WTC11 (cell line): ENCODE data around the gene SPPL2B. TPM values are rescaled to one million over a fixed set of nuclear protein-coding genes. Genes with fewer than 3 reads are reported as not detected.

Source experiments
- ATAC-seq: fragments of 200-7000 bp; cut with Tn5 transposase; 2 replicates; pipeline ENCODE4 v1.10.0; 2021; ENCODE audit warnings: mild to moderate bottlenecking, moderate library complexity
- CTCF ChIA-PET: fragments of 300-600 bp; sonication (Branson Sonifier 250); formaldehyde crosslinking; loops from one replicate; lab custom pipeline; 2021; ENCODE audit warnings: antibody characterized with exemption; lab: Charles Lee
- POLR2A ChIA-PET: fragments of 350-600 bp; sonication (Branson Sonifier 250); formaldehyde crosslinking; loops from one replicate; lab custom pipeline; 2021; ENCODE audit warnings: antibody characterized with exemption; lab: Charles Lee
- DNase-seq: peaks from one replicate; pipeline ENCODE4 v3.0.0; 2021; ENCODE audit warnings: low spot score
- H3K27ac Mint-ChIP-seq: 2 replicates; pipeline ENCODE4 v1.8.0; 2021; ENCODE audit warnings: mixed read lengths
- H3K27me3 Mint-ChIP-seq: 2 replicates; pipeline ENCODE4 v1.8.0; 2021; ENCODE audit warnings: low read depth, mild to moderate bottlenecking, moderate library complexity, mixed read lengths
- H3K36me3 Mint-ChIP-seq: 2 replicates; pipeline ENCODE4 v1.8.0; 2021; ENCODE audit warnings: mixed read lengths
- H3K4me1 Mint-ChIP-seq: 2 replicates; pipeline ENCODE4 v1.8.0; 2022; ENCODE audit warnings: mixed read lengths
- H3K4me3 Mint-ChIP-seq: 2 replicates; pipeline ENCODE4 v1.8.0; 2021; ENCODE audit warnings: mild to moderate bottlenecking, moderate library complexity, mixed read lengths
- H3K9me3 Mint-ChIP-seq: 2 replicates; pipeline ENCODE4 v1.8.0; 2021; ENCODE audit warnings: mixed read lengths
- CREM ChIP-seq: sonication (generic); formaldehyde crosslinking; IDR thresholded peaks from 2 replicates; pipeline ENCODE4 v1.8.1; 2022; ENCODE audit warnings: mild to moderate bottlenecking, missing genetic modification reagents, moderate library complexity
- GABPB1 ChIP-seq: sonication (generic); formaldehyde crosslinking; IDR thresholded peaks from 2 replicates; pipeline ENCODE4 v1.8.1; 2023; ENCODE audit warnings: mild to moderate bottlenecking, missing genetic modification reagents
- JUN ChIP-seq: sonication (generic); formaldehyde crosslinking; IDR thresholded peaks from 2 replicates; pipeline ENCODE4 v1.8.0; 2023; ENCODE audit warnings: mild to moderate bottlenecking, missing genetic modification reagents
- PRRX2 ChIP-seq: fragments of 250-450 bp; sonication (Bioruptor Pico); IDR thresholded peaks from 2 replicates; pipeline ENCODE4 v1.8.0; 2021; ENCODE audit warnings: mild to moderate bottlenecking
- SMAD3 ChIP-seq: sonication (generic); formaldehyde crosslinking; IDR thresholded peaks from 2 replicates; pipeline ENCODE4 v1.8.0; 2022; ENCODE audit warnings: missing genetic modification reagents, mild to moderate bottlenecking, borderline replicate concordance
- TP53 ChIP-seq: sonication (generic); formaldehyde crosslinking; IDR thresholded peaks from 2 replicates; pipeline ENCODE4 v1.8.1; 2023; ENCODE audit warnings: mild to moderate bottlenecking, missing genetic modification reagents
- ZNF232 ChIP-seq: sonication (generic); formaldehyde crosslinking; IDR thresholded peaks from 2 replicates; pipeline ENCODE4 v1.8.0; 2022; ENCODE audit warnings: mild to moderate bottlenecking, missing genetic modification reagents
- ZNF317 ChIP-seq: sonication (generic); formaldehyde crosslinking; IDR thresholded peaks from 2 replicates; pipeline ENCODE4 v1.8.1; 2023; ENCODE audit warnings: low read depth, mild to moderate bottlenecking, moderate library complexity, missing genetic modification reagents, borderline replicate concordance
- ZNF396 ChIP-seq: fragments of 250-450 bp; sonication (Bioruptor Pico); IDR thresholded peaks from 2 replicates; pipeline ENCODE4 v1.8.0; 2021; ENCODE audit warnings: mild to moderate bottlenecking, moderate library complexity, borderline replicate concordance
- total RNA-seq: library from RNA; stranded (reverse); gene quantifications from 3 replicates; pipeline ENCODE4 v1.2.3, GENCODE V29; 2021
- TF ChIP-seq, protein P1 (sequence below): sonication (generic); formaldehyde crosslinking; IDR thresholded peaks from 2 replicates; pipeline ENCODE4 v1.8.1; 2022; ENCODE audit warnings: missing genetic modification reagents, borderline replicate concordance
- TF ChIP-seq, protein P2 (sequence below): fragments of 250-450 bp; sonication (Bioruptor Pico); IDR thresholded peaks from 2 replicates; pipeline ENCODE4 v1.9.0; 2021; ENCODE audit warnings: mild to moderate bottlenecking, borderline replicate concordance
- TF ChIP-seq, protein P3 (sequence below): fragments of 250-450 bp; sonication (Bioruptor Pico); conservative IDR thresholded peaks from 2 replicates; pipeline ENCODE4 v1.9.0; 2021; ENCODE audit warnings: mild to moderate bottlenecking
- TF ChIP-seq, protein P4 (sequence below): sonication (generic); formaldehyde crosslinking; conservative IDR thresholded peaks from 2 replicates; pipeline ENCODE4 v1.8.1; 2022; ENCODE audit warnings: mild to moderate bottlenecking, missing genetic modification reagents
- TF ChIP-seq, protein P5 (sequence below): fragments of 250-450 bp; sonication (Bioruptor Pico); IDR thresholded peaks from 2 replicates; pipeline ENCODE4 v1.9.0; 2021; ENCODE audit warnings: mild to moderate bottlenecking
- TF ChIP-seq, protein P6 (sequence below): sonication (generic); formaldehyde crosslinking; IDR thresholded peaks from 2 replicates; pipeline ENCODE4 v1.8.1; 2022; ENCODE audit warnings: low read depth, missing genetic modification reagents, borderline replicate concordance
- TF ChIP-seq, protein P7 (sequence below): sonication (generic); formaldehyde crosslinking; IDR thresholded peaks from 2 replicates; pipeline ENCODE4 v1.8.0; 2022; ENCODE audit warnings: mild to moderate bottlenecking, missing genetic modification reagents

The SPPL2B gene
- total RNA-seq, 1 experiment from 2014 or later, result 117 TPM

DNA sequence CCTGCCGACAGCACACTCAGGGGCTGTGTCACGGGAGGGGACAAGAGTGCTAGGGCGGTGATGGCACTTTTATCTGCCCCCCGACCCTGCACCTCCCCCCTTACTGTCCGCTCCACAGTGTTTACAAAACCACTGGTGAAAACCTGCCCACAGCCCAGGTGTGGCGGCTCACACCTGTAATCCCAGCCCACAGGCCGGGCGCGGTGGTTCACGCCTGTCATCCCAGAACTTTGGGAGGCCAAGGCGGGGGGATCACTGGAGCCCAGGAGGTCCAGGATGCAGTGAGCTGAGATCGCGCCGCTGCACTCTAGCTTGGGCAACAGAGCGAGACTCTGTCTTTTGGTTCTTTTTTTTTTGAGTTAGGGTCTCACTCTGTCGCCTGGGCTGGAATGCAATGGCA is 32.3 kb upstream of the SPPL2B start:
- TF ChIP-seq, protein P1, sequence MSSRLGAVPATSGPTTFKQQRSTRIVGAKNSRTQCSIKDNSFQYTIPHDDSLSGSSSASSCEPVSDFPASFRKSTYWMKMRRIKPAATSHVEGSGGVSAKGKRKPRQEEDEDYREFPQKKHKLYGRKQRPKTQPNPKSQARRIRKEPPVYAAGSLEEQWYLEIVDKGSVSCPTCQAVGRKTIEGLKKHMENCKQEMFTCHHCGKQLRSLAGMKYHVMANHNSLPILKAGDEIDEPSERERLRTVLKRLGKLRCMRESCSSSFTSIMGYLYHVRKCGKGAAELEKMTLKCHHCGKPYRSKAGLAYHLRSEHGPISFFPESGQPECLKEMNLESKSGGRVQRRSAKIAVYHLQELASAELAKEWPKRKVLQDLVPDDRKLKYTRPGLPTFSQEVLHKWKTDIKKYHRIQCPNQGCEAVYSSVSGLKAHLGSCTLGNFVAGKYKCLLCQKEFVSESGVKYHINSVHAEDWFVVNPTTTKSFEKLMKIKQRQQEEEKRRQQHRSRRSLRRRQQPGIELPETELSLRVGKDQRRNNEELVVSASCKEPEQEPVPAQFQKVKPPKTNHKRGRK (CRISPR knock-in tag), result no peak
- no peak for TF ChIP-seq CREM
- TF ChIP-seq, protein P2, sequence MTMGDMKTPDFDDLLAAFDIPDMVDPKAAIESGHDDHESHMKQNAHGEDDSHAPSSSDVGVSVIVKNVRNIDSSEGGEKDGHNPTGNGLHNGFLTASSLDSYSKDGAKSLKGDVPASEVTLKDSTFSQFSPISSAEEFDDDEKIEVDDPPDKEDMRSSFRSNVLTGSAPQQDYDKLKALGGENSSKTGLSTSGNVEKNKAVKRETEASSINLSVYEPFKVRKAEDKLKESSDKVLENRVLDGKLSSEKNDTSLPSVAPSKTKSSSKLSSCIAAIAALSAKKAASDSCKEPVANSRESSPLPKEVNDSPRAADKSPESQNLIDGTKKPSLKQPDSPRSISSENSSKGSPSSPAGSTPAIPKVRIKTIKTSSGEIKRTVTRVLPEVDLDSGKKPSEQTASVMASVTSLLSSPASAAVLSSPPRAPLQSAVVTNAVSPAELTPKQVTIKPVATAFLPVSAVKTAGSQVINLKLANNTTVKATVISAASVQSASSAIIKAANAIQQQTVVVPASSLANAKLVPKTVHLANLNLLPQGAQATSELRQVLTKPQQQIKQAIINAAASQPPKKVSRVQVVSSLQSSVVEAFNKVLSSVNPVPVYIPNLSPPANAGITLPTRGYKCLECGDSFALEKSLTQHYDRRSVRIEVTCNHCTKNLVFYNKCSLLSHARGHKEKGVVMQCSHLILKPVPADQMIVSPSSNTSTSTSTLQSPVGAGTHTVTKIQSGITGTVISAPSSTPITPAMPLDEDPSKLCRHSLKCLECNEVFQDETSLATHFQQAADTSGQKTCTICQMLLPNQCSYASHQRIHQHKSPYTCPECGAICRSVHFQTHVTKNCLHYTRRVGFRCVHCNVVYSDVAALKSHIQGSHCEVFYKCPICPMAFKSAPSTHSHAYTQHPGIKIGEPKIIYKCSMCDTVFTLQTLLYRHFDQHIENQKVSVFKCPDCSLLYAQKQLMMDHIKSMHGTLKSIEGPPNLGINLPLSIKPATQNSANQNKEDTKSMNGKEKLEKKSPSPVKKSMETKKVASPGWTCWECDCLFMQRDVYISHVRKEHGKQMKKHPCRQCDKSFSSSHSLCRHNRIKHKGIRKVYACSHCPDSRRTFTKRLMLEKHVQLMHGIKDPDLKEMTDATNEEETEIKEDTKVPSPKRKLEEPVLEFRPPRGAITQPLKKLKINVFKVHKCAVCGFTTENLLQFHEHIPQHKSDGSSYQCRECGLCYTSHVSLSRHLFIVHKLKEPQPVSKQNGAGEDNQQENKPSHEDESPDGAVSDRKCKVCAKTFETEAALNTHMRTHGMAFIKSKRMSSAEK (CRISPR knock-in tag), result no peak
- TF ChIP-seq, protein P3, sequence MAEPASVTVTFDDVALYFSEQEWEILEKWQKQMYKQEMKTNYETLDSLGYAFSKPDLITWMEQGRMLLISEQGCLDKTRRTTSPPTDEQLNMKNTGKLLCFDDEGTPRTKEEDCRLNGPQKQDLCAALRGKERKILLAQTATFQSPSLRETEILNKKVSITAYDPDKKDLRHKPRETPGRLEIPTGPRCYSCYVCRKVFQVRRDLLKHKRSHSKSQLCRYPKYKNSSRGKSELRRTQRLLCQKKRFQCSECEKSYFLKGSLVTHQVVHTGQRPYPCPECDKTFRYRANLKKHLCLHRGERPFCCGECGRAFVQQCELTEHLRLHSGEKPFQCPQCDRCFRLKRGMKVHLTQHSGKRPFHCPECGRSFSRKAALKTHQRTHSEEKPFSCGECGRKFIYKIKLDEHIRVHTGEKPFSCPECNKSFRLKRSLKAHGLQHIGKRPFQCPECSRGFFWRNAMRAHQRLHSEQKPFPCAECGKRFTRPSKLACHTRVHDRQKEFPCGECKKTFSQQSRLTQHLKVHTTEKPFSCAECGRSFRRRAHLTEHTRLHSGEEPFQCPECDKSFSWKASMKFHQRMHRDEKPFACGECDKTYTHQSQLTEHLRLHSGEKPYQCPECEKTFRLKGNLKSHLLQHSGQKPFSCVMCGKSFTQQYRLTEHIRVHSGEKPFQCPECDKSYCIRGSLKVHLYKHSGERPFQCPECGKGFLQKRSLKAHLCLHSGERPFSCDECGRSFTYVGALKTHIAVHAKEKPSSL (CRISPR knock-in tag), result no peak
- TF ChIP-seq ZNF396 (CRISPR knock-in tag), result no peak
- TF ChIP-seq GABPB1, result no peak
- TF ChIP-seq JUN (CRISPR knock-in tag), result no peak
- TF ChIP-seq, protein P4, sequence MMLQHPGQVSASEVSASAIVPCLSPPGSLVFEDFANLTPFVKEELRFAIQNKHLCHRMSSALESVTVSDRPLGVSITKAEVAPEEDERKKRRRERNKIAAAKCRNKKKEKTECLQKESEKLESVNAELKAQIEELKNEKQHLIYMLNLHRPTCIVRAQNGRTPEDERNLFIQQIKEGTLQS (CRISPR knock-in tag), result no peak
- TF ChIP-seq ZNF232 (CRISPR knock-in tag), result no peak
- no peak for TF ChIP-seq SMAD3
- TF ChIP-seq, protein P5, sequence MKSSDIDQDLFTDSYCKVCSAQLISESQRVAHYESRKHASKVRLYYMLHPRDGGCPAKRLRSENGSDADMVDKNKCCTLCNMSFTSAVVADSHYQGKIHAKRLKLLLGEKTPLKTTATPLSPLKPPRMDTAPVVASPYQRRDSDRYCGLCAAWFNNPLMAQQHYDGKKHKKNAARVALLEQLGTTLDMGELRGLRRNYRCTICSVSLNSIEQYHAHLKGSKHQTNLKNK, result no peak
- TF ChIP-seq ZNF317, result no peak
- no peak for TF ChIP-seq PRRX2 (CRISPR knock-in tag)
- TF ChIP-seq, protein P6, sequence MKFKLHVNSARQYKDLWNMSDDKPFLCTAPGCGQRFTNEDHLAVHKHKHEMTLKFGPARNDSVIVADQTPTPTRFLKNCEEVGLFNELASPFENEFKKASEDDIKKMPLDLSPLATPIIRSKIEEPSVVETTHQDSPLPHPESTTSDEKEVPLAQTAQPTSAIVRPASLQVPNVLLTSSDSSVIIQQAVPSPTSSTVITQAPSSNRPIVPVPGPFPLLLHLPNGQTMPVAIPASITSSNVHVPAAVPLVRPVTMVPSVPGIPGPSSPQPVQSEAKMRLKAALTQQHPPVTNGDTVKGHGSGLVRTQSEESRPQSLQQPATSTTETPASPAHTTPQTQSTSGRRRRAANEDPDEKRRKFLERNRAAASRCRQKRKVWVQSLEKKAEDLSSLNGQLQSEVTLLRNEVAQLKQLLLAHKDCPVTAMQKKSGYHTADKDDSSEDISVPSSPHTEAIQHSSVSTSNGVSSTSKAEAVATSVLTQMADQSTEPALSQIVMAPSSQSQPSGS (CRISPR knock-in tag), result no peak
- TF ChIP-seq, protein P7, sequence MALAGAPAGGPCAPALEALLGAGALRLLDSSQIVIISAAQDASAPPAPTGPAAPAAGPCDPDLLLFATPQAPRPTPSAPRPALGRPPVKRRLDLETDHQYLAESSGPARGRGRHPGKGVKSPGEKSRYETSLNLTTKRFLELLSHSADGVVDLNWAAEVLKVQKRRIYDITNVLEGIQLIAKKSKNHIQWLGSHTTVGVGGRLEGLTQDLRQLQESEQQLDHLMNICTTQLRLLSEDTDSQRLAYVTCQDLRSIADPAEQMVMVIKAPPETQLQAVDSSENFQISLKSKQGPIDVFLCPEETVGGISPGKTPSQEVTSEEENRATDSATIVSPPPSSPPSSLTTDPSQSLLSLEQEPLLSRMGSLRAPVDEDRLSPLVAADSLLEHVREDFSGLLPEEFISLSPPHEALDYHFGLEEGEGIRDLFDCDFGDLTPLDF (CRISPR knock-in tag), result no peak
- TF ChIP-seq TP53, result no peak
- Mint-ChIP-seq H3K36me3 (no peaks in the 10 kb centered on the region), H3K9me3 (no peaks in the 10 kb centered on the region), H3K27me3 (peaks cover 34% of the 10 kb centered on the region), H3K4me1 (peaks cover 3% of the 10 kb centered on the region; the same call in 1 of the 2 replicates), H3K4me3 (no peak overlapping the region), H3K27ac (no peak overlapping the region)
- POLR2A ChIA-PET, result no interaction called here
- no peak for DNase-seq
- ATAC-seq, result no peak
- CTCF ChIA-PET, result interaction anchor here (0.6 to 2.7 kb wide), 5 partner anchors 10 to 22 kb away, joined by 3 to 24 read pairs (median 7); no protein-coding TSS in a partner anchor
